ENCODE results near the gene AP2S1. TPM values are rescaled to one million over a fixed set of nuclear protein-coding genes. Genes with fewer than 3 reads are reported as not detected.
"Not testable (repeated sequence)": the region's sequence is repeated elsewhere in the genome, so short reads cannot be mapped to it uniquely, and the experiment has no call there.

Gene AP2S1
- total RNA-seq, 1 donor from 2014 or later: 229 TPM

GRCh38 chr19:46878613-46879375, 28.1 kb upstream of the AP2S1 start:
- no peak for TF ChIP-seq CTCF (IDR thresholded peaks at IDR 0.05)
- Mint-ChIP-seq H3K4me1 (ENCODE audit: unreplicated experiment) (peaks cover 53% of the 10 kb centered on the region), H3K27ac (ENCODE audit: unreplicated experiment) (peak overlapping the region; percentile 84), H3K4me3 (ENCODE audit: unreplicated experiment) (no peak overlapping the region), H3K9me3 (ENCODE audit: unreplicated experiment) (no peaks in the 10 kb centered on the region), H3K27me3 (ENCODE audit: unreplicated experiment) (no peaks in the 10 kb centered on the region), H3K36me3 (ENCODE audit: unreplicated experiment) (peaks cover 10% of the 10 kb centered on the region)
- no peak for DNase-seq (ENCODE audit: extremely low spot score, unreplicated experiment)

- no peak for TF ChIP-seq CTCF (IDR thresholded peaks at IDR 0.05)
- no peak overlapping the region for H3K4me3 Mint-ChIP-seq (ENCODE audit: unreplicated experiment)
- H3K9me3 Mint-ChIP-seq (ENCODE audit: unreplicated experiment): no peaks in the 10 kb centered on the region
- peaks cover 10% of the 10 kb centered on the region for H3K36me3 Mint-ChIP-seq (ENCODE audit: unreplicated experiment)
- no peaks in the 10 kb centered on the region for H3K27me3 Mint-ChIP-seq (ENCODE audit: unreplicated experiment)
- peaks cover 44% of the 10 kb centered on the region for H3K4me1 Mint-ChIP-seq (ENCODE audit: unreplicated experiment)
- peak overlapping the region; percentile 69 for H3K27ac Mint-ChIP-seq (ENCODE audit: unreplicated experiment)
- DNase-seq (ENCODE audit: extremely low spot score, unreplicated experiment): no peak
Observed at GRCh38 chr19:46875657-46876056, 25.0 kb upstream of the AP2S1 start.

- Mint-ChIP-seq H3K36me3 (ENCODE audit: unreplicated experiment) (peaks cover 9% of the 10 kb centered on the region), H3K27ac (ENCODE audit: unreplicated experiment) (peak overlapping the region; percentile 69), H3K4me1 (ENCODE audit: unreplicated experiment) (peaks cover 41% of the 10 kb centered on the region), H3K27me3 (ENCODE audit: unreplicated experiment) (no peaks in the 10 kb centered on the region), H3K9me3 (ENCODE audit: unreplicated experiment) (no peaks in the 10 kb centered on the region), H3K4me3 (ENCODE audit: unreplicated experiment) (no peak overlapping the region)
- TF ChIP-seq CTCF (IDR thresholded peaks at IDR 0.05): no peak
- DNase-seq (ENCODE audit: extremely low spot score, unreplicated experiment): no peak
Observed at GRCh38 chr19:46875234-46875633, 24.6 kb upstream of the AP2S1 start.

- peaks cover 31% of the 10 kb centered on the region for H3K4me1 Mint-ChIP-seq (ENCODE audit: unreplicated experiment)
- no peak for DNase-seq (ENCODE audit: extremely low spot score, unreplicated experiment)
- H3K36me3 Mint-ChIP-seq (ENCODE audit: unreplicated experiment): peaks cover 9% of the 10 kb centered on the region
- peak overlapping the region; percentile 23 for H3K27ac Mint-ChIP-seq (ENCODE audit: unreplicated experiment)
- no peak overlapping the region for H3K4me3 Mint-ChIP-seq (ENCODE audit: unreplicated experiment)
- no peaks in the 10 kb centered on the region for H3K9me3 Mint-ChIP-seq (ENCODE audit: unreplicated experiment)
- no peaks in the 10 kb centered on the region for H3K27me3 Mint-ChIP-seq (ENCODE audit: unreplicated experiment)
- no peak for TF ChIP-seq CTCF (IDR thresholded peaks at IDR 0.05)
Observed at GRCh38 chr19:46872967-46873366, 22.3 kb upstream of the AP2S1 start.

GRCh38 chr19:46871173-46871572, 20.5 kb upstream of the AP2S1 start:
- H3K27me3 Mint-ChIP-seq (ENCODE audit: unreplicated experiment); H3K36me3 Mint-ChIP-seq (ENCODE audit: unreplicated experiment); DNase-seq (ENCODE audit: extremely low spot score, unreplicated experiment); H3K27ac Mint-ChIP-seq (ENCODE audit: unreplicated experiment); H3K4me3 Mint-ChIP-seq (ENCODE audit: unreplicated experiment); H3K9me3 Mint-ChIP-seq (ENCODE audit: unreplicated experiment): not testable (repeated sequence)
- peaks cover 31% of the 10 kb centered on the region for H3K4me1 Mint-ChIP-seq (ENCODE audit: unreplicated experiment)
